NCI-H146 treated with DMSO at 0.1 percent for 48 hours (cell line): Measurements from ENCODE around the gene POC1A.

Experiments used
- DNase-seq: peaks from one replicate; lab custom pipeline; 2025; ENCODE audit not compliant: unreplicated experiment; lab: John Stamatoyannopoulos, UW

Gene POC1A

DNA sequence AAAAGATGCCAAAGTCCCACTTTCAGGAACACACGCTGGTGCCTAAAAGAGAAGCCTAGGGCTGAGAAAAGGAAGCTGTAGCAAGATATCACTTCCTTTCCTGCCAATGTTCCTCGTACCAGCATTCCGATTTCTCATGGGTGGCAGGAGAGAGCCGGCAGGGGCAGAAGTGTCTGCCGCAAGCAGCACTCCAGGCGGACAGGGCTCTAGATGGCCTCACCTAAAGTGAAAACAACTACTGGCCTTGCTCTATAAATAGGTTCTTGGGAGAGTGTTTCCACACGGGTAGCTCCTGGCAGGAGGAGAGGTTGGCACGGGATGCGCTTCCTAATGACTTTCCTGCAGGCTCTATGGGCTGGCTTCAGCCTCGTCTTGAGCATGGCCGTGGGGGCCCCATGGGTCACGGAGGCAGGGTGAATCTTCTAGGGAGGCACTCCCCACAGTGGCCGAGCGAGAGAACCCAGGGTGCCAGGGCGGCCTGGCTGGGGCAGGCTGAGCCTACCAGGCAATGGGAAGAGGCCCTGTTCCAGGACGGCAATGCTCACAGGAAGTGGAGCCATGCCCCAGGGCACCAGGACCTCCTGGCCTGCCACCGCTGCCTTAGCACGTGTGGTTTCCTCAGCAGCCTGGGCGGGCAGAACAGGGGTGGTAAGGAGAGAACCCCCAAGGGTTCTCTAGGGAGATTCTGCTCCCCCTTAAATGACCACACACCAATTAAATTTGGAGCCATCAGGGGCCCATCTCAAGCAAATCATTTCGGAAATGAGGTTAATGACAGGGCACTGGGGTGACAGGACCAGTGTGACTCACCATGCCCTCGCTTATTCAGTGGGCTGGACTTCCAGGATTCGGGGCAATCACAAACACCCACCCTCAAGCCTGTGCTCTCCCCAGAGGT lies 83.2 kb downstream of the POC1A start:
- DNase-seq = no peak

DNA sequence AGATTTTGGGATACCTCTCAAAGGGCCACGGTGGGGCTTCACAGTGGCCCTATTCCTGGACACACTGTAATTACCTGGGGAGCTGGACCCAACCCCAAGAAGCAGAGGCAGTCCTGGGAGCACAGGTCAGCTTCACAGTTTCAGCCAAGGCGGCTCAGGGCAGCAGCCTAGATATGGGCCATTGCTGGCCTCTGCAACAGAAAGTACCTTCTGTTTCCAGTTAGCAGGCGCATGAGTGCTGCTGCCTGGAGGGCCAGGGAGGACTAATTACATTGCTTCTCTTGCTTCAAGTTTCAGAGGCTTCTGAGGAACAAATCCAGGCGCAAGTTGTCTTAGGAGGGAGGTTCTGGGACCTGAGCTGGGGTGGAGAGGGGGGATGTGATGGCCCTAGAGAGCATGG lies 84.4 kb downstream of the POC1A start:
- no peak for DNase-seq

DNA sequence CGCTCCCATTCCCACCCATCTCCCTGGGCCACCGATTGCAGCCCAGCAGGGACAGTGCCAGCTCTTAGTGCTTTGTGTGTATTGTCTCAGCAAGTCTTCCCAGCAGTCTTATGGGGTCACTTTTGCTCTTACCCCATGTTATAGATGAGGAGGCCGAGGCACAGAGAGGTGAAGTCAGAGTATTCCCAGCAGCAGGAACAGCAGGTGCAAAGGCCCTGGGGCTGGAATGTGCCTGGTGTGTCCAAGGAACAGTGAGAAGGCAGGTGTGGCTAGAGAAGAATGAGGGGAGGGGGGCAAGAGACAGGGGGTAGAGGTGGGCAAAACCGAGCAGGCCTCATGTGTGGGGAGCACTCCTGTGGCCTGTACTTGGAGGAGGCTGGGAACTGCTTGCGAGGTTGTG lies 85.1 kb downstream of the POC1A start:
- no peak for DNase-seq

DNA sequence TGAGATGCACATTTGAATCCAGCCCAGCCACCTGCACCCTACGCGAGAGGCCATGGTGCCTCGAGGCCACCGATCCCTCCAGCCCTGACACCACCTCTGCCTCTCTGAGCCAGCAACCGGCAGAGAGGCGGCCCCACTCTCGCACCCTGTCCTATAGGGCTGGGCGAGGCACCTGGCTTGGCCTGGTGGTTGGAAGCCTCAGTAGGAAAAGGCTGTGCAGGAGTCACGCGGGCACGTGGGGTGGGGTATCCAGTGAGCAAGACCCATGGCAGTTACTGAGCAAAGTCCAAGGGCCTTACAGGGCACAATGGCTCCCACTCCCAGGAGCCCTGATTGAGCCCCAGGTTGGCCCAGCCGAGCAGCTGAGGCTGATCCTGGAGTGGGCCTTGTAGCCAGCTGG lies 85.5 kb downstream of the POC1A start:
- DNase-seq = no peak

DNA sequence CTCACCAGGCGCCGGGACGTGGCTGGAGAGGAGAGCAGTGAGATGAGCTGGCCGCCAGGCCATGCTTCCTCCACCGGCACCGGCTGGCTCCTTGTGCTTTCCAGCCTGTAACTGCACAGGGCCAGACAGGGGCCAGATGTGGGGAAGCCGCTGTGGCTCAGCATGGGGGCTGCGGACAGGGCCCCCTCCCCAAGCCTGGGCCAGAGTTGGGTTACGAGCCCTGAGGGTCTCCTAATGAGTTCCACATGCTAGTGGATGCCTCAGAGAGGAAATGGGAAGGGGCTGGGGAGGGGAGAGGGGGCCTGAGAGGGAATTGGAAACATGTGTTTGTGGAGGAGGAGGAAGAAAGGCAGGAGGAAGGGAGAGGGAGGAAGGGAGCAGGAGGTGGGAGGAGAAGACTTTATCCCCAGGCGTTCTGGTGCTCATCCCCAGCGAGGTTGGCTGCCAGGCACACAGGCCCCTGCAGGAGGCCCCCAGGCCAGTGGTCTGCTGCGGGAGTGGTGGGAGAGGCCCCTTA lies 86.1 kb downstream of the POC1A start:
- no peak for DNase-seq

DNA sequence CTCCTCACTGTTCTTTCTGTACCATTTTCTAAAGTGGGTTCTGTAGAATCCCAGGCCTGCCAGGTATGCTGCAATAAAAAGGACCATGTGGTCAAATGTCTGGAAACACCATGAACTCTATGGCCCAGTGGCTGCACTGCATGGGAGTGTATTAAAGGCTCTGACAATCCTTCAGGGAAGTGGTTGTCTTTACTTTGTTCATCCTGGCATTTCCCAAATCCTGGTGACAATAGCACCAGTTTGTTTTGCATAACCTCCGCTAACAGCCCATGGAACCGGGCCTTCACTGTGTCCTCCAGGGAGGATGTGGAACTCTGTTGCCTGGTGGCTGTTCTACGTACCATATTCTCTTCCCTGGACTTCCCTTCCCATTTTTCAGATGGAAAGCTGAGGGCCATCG lies 86.7 kb downstream of the POC1A start:
- DNase-seq = no peak

DNA sequence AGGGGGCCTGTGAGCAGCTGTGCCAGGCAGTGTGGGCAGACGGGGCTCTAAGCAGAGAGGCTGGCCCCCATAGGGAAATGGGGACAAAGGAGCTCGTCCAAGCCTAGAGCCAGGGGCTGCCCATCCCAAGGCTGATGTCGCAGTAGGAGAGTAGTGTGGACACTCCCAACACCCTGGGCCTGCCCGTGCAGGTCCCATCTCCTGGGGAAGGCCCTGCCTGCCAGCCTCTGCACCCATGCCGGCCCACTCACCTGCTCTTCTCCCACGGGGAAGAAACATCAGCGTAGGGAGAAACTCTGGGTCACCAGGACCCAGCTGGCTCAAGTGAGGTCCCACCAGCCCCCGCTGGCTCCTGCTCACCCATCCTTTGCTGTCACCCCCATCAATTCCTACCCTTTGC lies 87.2 kb downstream of the POC1A start:
- DNase-seq = no peak

DNA sequence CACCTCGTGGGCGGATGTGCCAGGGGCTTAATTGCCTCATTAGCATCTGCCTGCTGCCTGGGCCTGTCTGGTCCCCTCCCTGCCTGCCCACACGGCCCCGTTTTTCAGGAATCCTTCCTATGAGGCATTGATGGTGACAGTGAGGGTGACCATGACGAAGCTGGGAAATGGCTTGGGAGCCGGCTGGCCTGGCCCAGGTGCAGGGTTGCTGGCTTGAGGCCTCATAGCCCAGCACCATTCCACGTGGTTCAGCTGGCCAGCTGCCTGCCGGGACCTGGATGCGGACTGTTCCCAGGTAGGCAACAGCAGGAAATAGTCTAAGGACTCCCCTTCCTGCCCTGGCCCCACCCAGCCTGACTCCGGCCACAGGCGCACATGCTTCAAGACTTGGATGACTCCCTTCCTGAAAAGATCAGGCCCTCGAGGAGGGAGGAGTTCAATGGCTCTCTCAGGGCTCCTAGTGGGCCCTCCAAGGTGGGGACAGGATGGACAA lies 88.9 kb downstream of the POC1A start:
- no peak for DNase-seq

DNA sequence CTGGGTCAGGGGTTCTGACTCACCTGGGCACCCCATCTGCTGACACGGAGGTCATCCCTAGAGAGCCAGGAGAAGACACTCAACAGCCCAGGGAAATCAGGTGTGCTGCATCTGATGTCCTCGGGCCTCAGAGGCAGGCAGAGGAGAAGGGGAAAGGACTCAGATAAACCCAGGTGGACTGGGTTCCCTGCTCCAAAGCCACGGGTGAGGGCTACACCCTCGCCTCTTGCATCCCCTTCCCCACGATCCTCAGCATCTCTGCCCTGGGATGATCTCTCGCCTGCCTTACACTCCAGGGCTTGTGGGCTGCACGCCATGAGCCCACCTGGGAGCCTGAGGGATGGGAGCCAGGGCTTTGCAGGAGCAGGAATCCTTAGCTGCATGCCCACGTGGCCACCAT lies 89.7 kb downstream of the POC1A start:
- DNase-seq = no peak

DNA sequence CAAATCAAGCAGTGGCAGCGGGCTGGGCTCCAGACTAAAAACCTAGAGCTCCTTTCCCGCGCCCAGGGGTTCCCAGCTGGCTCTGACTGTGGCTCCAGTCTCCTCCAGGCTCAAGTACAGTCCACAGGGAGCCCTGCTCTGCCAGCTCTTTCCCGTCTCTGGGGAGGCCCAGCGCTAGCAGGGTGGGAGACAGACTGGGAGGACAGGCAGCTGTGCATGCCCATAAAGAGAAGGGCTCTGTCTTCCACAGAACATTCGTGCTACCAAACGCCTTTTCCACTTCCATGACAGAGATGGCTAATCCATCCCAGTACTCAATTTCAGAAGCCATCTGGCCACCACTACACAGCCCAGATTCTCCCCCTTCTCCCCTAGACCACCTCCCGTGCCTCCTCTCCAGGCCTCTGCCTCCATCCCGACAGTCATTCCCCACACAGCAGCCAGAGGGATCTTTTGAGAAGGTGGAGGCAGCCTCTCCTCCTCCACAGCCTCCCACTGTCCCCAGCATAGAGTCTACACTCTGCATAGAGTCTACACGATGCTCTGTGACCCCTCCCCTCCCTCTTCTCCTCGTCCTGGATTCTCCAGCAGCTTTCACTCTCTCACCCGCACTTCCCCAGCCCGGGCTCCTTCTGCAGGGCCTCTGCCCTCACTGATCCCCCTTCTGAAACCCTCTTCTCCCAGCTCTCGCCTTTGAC lies 91.0 kb downstream of the POC1A start:
- no peak for DNase-seq

DNA sequence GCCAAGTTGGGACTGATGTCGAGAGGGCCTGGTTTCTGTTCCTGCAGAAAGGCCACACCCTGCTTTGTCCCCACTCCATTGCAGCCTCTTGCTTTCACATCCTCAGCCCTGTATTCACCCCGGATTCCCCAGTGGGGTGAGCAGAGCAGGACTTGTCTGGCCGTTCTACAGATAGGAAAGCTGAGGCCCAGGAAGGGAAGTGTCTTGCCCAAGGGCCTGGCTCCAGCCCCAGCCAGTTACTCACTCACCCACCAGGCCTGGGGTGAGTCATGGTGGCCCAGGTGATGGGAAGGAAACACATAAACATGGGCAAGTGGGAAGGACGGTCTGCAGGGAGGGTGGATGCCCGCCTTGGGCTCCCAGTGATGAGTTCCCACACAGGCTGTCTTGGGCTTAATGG lies 91.7 kb downstream of the POC1A start:
- DNase-seq = no peak

DNA sequence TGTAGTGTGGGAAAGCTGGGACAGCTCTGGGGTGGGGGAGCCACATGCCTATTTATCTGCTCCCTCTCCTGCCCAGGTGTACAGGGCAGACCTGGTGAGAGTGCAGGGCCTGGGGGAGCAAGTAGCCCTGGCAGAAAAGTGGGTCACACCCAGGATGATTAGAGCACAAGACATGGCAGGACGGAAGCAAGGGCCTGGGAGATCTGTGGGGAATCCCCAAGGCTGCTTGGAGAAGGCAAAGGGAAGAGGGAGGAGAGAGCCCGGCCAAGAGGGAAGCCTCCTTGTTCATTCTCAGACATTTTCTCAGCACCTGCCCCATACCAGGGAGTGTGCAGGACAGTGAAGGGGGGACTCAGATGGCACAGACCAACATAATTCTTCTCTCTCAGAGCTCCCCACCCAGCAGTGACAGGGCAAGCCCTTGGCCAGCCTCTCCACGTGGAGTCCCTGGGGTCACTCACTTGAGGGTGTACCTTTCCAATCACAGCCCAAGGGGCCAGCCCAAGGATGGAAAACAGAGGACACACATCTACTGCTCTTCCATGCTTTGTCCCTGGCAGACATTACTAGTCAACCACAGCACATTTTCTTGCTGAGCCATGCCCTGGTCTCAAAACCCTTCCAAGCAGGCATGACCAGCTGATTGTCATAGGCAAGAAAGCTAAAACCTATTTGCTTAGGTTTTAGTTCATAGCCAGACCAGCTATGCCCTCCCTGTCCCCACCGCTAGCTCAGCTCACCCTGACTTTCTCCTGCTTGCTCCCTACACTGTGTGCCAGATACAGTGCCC lies 92.9 kb downstream of the POC1A start:
- no peak for DNase-seq

DNA sequence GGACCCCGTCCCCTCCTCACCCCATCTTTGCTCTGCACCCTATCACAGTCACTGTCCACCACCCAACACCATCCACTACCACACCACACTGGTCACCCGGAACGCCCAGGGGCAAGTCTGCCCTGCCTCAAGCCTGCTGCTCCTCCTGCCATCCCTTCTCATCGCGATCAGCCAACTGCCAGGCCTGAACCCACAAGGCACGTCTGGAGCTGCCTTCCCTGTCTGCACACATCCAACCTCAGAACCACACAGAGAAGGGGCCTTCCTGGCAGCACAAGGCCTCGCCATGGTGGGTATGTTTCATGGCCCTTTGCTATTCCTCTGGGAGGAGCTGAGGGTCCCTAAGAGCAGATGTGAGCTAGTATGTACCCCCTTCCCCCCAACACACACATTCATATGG lies 94.4 kb downstream of the POC1A start:
- no peak for DNase-seq

DNA sequence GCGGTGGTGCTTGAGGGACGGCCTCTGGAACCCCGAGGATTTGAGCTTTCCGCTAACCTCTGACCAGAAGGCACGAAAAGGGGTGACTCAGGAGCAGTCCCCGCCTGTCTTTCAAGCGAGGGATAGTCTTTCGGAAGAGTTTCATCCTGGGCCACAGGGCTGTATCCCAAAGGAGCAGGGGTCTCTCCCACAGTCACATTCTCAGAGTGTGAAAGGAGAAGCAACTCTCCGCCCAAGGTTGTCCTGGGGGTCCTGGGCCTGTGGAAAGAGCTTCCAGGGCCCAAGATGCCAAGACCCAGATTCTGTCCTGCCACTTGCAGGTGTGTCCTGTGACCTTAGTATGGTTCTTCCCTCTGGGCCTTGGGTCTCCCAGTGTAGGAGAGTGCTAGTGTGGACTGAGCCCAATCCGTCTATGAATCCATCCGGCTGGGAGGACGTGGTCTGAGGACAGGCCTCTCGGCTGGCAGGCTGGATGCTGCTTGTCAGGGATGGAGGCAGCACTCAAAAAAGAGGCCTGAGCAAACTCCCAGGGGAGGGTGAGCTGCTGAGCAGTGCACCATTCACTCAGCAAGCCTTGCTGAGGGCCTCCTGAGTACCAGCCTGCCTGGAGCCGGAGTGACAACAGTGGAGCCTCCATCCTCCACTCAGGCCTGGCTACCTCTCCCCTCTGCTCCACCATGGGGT lies 96.3 kb downstream of the POC1A start:
- DNase-seq = no peak

DNA sequence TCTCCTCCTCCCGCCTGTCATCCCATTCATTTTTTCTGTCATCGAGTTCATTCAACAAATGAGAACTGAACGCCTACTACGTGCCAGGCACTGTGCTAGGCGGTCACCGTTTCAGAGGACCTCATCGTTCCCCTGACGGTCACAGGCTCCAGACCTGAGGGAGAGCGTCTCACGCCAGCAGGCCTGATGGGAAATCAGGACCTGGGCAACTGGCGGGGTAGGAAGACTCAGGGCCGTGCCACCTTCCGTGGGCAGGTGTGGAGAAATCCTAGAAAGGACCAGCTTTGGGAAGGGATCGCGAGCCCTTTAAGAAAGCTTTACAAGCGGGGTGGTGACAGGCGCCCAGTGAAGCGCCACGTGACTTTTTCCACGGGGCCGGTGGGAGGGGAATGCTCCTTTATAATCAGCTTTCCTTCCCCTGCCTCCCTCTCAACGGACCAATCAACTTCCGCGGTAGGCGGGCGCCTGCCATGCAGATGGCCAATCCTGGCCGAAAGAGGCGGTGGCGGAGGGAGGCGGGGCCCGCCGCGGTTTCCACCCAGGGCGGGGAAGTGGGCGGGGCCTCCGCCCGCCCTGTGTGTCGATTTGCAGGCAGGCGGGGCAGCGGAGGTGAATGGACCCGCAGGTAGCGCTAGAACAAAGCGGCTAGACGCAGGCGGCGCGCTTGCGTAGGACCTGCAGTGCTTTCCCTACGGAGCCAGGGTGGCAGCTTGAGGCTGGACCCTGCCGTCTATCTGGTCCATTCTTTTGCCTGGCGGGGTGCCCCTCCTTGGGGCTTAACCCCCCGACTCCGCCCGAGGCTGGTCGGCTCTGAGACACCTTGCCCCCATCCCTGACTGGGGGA lies 97.0 kb downstream of the POC1A start:
- peak; percentile 91 for DNase-seq

DNA sequence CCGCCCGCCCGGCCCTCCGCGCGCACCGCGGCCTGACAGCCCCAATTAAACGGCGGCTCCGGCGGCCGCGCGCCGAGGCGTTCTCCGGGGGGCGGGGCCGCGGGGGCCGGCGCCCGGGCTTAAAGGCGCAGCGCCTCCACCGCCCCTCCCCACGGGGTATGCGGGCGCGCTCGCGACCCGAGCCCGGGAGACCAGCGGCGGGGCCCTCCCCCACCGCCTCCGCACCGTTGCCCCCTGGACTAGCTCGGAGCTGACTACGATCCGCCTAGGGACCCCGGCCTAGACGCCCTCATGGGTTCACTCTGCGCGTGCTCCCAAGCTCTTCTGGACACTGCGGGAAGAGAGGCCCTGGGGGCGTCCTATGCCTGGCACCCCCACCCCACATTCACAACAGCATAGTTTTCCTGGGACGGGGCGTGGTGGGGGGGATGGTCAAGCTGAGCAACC lies 97.7 kb downstream of the POC1A start, which contains the start of gene DUSP7:
Gene DUSP7 (minus strand): TSS at position 51 of the 447 bp plus-strand sequence. CDS start 205 bp downstream, outside the sequence.
- DNase-seq = peak; percentile 2

DNA sequence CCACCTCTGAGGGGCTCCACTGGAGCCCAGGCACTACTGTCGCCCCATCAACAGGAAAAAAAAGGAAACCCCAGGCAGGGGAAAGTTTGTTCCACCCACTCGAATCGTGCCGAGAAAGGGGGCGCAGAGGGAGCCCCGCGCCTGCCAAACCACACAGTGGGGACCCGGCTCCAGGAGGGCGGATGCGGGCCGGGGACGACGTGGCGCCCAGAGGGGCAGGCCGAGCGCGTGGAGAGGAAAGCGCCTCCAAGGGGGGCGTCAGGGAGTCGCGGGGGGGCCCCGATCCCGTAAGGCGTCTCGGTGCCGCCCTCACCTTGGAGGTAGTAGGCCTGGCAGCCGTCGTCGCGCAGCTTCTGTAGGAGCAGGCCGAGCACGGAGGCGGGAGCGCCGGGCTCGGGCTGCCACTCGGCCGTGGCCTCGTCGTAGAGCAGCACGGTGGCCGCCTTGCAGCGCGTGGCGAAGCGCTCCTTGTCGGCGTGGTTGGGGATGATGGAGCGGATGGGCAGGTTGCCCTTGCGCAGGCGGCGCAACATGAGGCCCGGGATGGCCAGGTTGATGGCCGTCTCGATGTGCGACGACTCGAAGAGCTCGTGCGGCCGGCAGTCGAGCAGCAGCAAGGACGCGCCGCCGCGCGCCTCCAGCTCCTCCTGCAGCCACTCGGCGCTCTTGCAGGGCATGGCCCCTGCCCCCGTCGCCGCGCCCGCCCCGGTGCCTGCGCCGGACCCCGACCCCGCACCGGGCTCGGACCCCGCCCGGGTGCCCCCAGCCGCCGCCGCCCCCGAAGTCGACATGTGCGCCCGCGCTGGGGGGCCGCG lies 98.5 kb downstream of the POC1A start:
- DNase-seq = no peak

DNA sequence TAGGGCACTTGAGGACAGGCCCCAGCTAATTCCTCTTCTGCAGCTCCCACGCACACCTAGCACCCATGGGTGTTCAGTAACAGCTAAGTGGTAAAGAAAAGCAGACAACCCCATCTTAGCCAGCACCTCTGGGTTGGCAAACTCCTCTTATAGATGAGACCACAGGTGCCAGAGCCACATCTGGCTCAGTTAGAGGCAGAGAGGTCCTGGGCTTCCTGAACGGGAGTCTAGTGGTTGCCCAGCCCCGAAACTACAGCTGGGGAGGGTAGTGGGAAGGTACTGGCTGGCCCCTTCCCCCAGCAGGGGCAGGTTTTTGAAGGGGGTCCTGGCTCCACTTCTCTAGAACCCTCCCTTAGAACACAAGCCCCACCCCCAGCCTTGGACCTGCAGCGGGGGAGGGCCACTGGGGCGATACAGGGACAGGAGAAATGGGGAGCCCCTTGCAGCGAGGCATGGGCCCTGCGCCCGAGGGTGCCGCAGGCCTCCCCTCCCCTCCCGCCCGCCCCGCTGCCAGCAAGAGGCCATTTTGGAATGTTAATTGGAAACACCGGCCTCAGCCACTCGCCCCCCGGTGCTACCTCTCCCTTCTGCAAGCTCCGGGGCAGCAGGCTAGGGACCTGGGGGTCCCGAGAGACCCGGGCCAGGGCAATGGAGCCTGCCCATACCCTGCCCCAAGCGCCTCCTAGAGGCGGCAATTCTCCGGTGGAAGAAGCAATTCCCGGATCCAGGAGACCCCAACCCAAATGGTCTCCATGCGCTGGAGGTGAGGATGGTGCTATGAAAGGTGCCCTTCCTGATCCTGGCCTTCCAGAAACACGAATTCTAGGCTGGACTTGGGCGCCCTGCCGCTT lies 99.3 kb downstream of the POC1A start:
- no peak for DNase-seq
